DND-41 (cell line): ENCODE results near the gene ZNF19.

ENCODE experiments used
- ATAC-seq: fragments of 200-7000 bp; cut with Tn5 transposase; 3 replicates; pipeline ENCODE4 v1.9.1; 2021; ENCODE audit warnings: low read depth; ENCODE audit not compliant: insufficient read depth
- DNase-seq: peaks from one replicate; pipeline ENCODE4 v3.0.0-alpha.2; 2020
- H2AFZ ChIP-seq: 2 replicates; pipeline ENCODE4 v1.6.0; 2012; ENCODE audit warnings: low read depth, low read length
- H3K27ac ChIP-seq: 2 replicates; pipeline ENCODE4 v1.5.1; 2012; ENCODE audit warnings: low read length, inconsistent platforms
- H3K27me3 ChIP-seq: fragments of 200-600 bp; sonication (generic); 2 replicates; pipeline ENCODE4 v1.6.0; 2012; ENCODE audit warnings: low read length, mild to moderate bottlenecking, inconsistent platforms; ENCODE audit not compliant: insufficient read depth, poor library complexity
- H3K36me3 ChIP-seq: 2 replicates; pipeline ENCODE4 v1.5.1; 2012; ENCODE audit warnings: low read length, inconsistent platforms; ENCODE audit not compliant: insufficient read depth
- H3K4me1 ChIP-seq: 2 replicates; pipeline ENCODE4 v1.5.1; 2012; ENCODE audit warnings: mild to moderate bottlenecking, low read length; ENCODE audit not compliant: insufficient read depth
- H3K4me2 ChIP-seq: 2 replicates; pipeline ENCODE4 v1.6.0; 2012; ENCODE audit warnings: mild to moderate bottlenecking, moderate library complexity, low read length, inconsistent platforms; ENCODE audit not compliant: insufficient read depth
- H3K4me3 ChIP-seq, 2 experiments: fragments of 200-600 bp in 1 of 2; shearing (Covaris generic) in 1 of 2; 2 replicates each; pipeline ENCODE4 v1.5.1; 2012 to 2016; ENCODE audit warnings: inconsistent platforms in 2 of 2, low read length in 2 of 2, mild to moderate bottlenecking in 2 of 2, low read depth in 1 of 2, moderate library complexity in 1 of 2
- H3K79me2 ChIP-seq: 2 replicates; pipeline ENCODE4 v1.6.0; 2012; ENCODE audit warnings: low read length, inconsistent platforms; ENCODE audit not compliant: insufficient read depth
- H3K9ac ChIP-seq: 2 replicates; pipeline ENCODE4 v1.6.0; 2012; ENCODE audit warnings: low read depth, mild to moderate bottlenecking, inconsistent platforms, low read length, moderate library complexity
- H3K9me3 ChIP-seq: 2 replicates; pipeline ENCODE4 v1.5.1; 2012; ENCODE audit warnings: low read length, moderate library complexity, mild to moderate bottlenecking, inconsistent platforms; ENCODE audit not compliant: insufficient read depth, severe bottlenecking
- H4K20me1 ChIP-seq: 2 replicates; pipeline ENCODE4 v1.6.0; 2012; ENCODE audit warnings: low read length; ENCODE audit not compliant: insufficient read depth
- CTCF ChIP-seq: IDR thresholded peaks from 2 replicates; pipeline ENCODE4 v1.5.1; 2012; ENCODE audit warnings: borderline replicate concordance, low read length, moderate library complexity, mild to moderate bottlenecking; ENCODE audit not compliant: poor library complexity, severe bottlenecking; ENCODE audit errors: extremely low read depth
- EZH2 ChIP-seq: IDR thresholded peaks from 3 replicates; pipeline ENCODE4 v1.6.1; 2012; ENCODE audit warnings: borderline replicate concordance, low read depth, mild to moderate bottlenecking, moderate library complexity, low read length, inconsistent platforms; ENCODE audit not compliant: severe bottlenecking

The ZNF19 gene

GRCh38 chr16:71430744-71431143, 58.4 kb downstream of the ZNF19 start:
- H3K9ac ChIP-seq: no peak overlapping the region
- no peaks in the 10 kb centered on the region for H3K79me2 ChIP-seq
- DNase-seq: no peak
- no peaks in the 10 kb centered on the region for H4K20me1 ChIP-seq
- no peak for TF ChIP-seq CTCF
- no peak for TF ChIP-seq EZH2
- no peak overlapping the region for H3K27ac ChIP-seq
- H3K9me3 ChIP-seq: no peaks in the 10 kb centered on the region
- no peaks in the 10 kb centered on the region for H3K4me1 ChIP-seq
- no peak overlapping the region for H2AFZ ChIP-seq
- H3K4me3 ChIP-seq: no peak overlapping the region
- ATAC-seq: no peak
- no peak overlapping the region for H3K4me2 ChIP-seq
- no peaks in the 10 kb centered on the region for H3K27me3 ChIP-seq
- H3K36me3 ChIP-seq: no peaks in the 10 kb centered on the region

GRCh38 chr16:71429581-71429980, 59.5 kb downstream of the ZNF19 start:
- DNase-seq (no peak), ATAC-seq (no peak)
- no peaks in the 10 kb centered on the region for H3K9me3 ChIP-seq
- H3K4me1 ChIP-seq: no peaks in the 10 kb centered on the region
- H3K79me2 ChIP-seq: no peaks in the 10 kb centered on the region
- H3K4me2 ChIP-seq: no peak overlapping the region
- H2AFZ ChIP-seq: no peak overlapping the region
- TF ChIP-seq CTCF (no peak), EZH2 (no peak)
- no peak overlapping the region for H3K4me3 ChIP-seq
- no peak overlapping the region for H3K27ac ChIP-seq
- no peak overlapping the region for H3K9ac ChIP-seq
- H3K27me3 ChIP-seq: no peaks in the 10 kb centered on the region
- no peaks in the 10 kb centered on the region for H4K20me1 ChIP-seq
- H3K36me3 ChIP-seq: no peaks in the 10 kb centered on the region

- H3K79me2 ChIP-seq: no peaks in the 10 kb centered on the region
- no peak for TF ChIP-seq CTCF
- TF ChIP-seq EZH2: no peak
- no peak overlapping the region for H3K4me3 ChIP-seq
- H2AFZ ChIP-seq: no peak overlapping the region
- H3K9me3 ChIP-seq: no peaks in the 10 kb centered on the region
- H4K20me1 ChIP-seq: no peaks in the 10 kb centered on the region
- ATAC-seq (no peak), DNase-seq (no peak)
- no peaks in the 10 kb centered on the region for H3K4me1 ChIP-seq
- H3K4me2 ChIP-seq: no peak overlapping the region
- no peaks in the 10 kb centered on the region for H3K36me3 ChIP-seq
- no peaks in the 10 kb centered on the region for H3K27me3 ChIP-seq
- no peak overlapping the region for H3K9ac ChIP-seq
- no peak overlapping the region for H3K27ac ChIP-seq
Observed at GRCh38 chr16:71428883-71429282, 60.2 kb downstream of the ZNF19 start.

GRCh38 chr16:71428385-71428784, 60.7 kb downstream of the ZNF19 start:
- Histone ChIP-seq H3K27me3 (no peaks in the 10 kb centered on the region), H3K27ac (no peak overlapping the region), H4K20me1 (no peaks in the 10 kb centered on the region), H3K4me3 (no peak overlapping the region), H3K4me2 (no peak overlapping the region), H3K9me3 (no peaks in the 10 kb centered on the region), H3K36me3 (no peaks in the 10 kb centered on the region), H2AFZ (no peak overlapping the region), H3K79me2 (no peaks in the 10 kb centered on the region), H3K9ac (no peak overlapping the region), H3K4me1 (no peaks in the 10 kb centered on the region)
- no peak for TF ChIP-seq EZH2
- TF ChIP-seq CTCF: no peak
- DNase-seq: no peak
- ATAC-seq: no peak
